ENCODE results near the gene FNBP1L.

Gene FNBP1L

DNA sequence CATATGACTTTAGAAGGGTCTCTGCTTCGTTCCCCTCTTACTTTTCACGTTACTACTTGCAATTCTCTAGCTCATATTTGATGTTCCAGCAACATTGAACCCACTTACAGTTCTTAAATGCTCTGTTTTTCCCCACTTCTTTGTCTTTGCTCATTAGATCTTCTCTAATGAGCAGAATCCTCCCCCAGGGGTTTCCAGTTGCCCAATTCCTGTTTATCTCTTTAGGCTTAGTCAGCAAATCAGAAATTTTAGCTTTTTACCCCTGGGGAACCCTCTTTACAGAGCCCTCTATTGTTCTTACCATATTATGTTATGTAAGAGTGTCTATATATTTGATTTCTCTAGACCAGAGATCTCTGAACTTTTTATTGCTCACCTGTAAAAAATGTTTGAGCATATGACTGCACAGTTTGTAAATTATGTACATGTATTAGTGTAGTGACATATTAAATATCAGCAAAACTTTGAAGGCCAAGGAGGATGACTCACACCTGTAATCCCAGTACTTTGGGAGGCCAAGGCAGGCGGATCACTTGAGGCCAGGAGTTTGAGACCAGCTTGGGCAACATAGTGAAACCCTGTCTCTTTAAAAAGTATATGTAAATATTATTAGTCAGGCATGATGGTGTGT lies 71.4 kb downstream of the FNBP1L start:
- H3K4me3 ChIP-seq (ENCODE audit: low read depth, low read length), result no peak overlapping the region
- ChIA-PET CTCF (interaction anchor here (0.6 to 1.0 kb wide), 2 partner anchors 21 to 33 kb away, joined by 3 read pairs; no protein-coding TSS in a partner anchor), POLR2A (no interaction called here)
- no peak for DNase-seq (ENCODE audit: low read depth, low spot score)
- TF ChIP-seq, protein P1, sequence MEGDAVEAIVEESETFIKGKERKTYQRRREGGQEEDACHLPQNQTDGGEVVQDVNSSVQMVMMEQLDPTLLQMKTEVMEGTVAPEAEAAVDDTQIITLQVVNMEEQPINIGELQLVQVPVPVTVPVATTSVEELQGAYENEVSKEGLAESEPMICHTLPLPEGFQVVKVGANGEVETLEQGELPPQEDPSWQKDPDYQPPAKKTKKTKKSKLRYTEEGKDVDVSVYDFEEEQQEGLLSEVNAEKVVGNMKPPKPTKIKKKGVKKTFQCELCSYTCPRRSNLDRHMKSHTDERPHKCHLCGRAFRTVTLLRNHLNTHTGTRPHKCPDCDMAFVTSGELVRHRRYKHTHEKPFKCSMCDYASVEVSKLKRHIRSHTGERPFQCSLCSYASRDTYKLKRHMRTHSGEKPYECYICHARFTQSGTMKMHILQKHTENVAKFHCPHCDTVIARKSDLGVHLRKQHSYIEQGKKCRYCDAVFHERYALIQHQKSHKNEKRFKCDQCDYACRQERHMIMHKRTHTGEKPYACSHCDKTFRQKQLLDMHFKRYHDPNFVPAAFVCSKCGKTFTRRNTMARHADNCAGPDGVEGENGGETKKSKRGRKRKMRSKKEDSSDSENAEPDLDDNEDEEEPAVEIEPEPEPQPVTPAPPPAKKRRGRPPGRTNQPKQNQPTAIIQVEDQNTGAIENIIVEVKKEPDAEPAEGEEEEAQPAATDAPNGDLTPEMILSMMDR (IDR thresholded peaks at IDR 0.05; ENCODE audit: insufficient read depth, low read length, missing control alignments), result no peak

DNA sequence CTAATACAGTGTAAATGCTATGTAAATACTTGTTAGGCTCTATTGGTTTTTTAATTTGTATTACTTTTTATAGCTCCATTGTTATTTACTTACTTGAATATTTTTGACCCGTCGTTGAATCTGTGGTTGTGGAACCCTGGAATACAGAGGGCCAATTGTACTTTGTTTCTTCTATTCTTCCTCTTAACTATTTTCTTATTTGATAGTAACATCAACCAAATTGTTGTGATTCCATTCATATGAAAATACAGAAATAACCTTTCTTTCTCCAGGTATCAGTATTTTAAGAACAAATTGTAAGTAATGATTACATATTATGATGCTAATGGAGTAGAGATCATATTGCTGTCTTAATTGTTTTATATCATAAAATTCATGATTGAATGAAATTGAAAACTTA lies 73.7 kb downstream of the FNBP1L start:
- TF ChIP-seq, protein P1 (IDR thresholded peaks at IDR 0.05; ENCODE audit: insufficient read depth, low read length, missing control alignments), result no peak
- CTCF ChIA-PET, result interaction anchor here (1.3 kb wide), 1 partner anchor 19 kb away, joined by 3 read pairs; no protein-coding TSS in a partner anchor
- POLR2A ChIA-PET, result no interaction called here
- DNase-seq (ENCODE audit: low read depth, low spot score), result no peak
- no peak overlapping the region for H3K4me3 ChIP-seq (ENCODE audit: low read depth, low read length)

DNA sequence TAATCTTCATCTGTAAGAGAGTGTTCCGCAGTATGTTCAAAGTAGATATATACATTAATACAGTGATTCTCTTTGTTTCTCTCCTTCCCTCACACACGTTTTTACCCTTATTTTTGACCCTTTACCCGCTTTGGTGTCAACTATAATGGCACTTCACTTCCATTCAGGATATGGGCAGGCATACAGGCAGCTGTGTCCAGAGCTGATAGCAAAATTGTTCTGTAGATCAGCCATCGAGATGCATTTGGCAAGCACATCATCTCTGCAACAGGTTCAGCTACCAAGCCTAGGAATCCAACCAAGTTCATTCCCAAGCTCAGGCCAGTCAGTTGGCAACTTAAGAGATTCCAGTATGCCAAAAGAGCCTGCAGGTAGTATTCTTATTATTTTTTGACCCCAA lies 74.8 kb downstream of the FNBP1L start:
- ChIA-PET CTCF (interaction anchor here (0.9 kb wide), 1 partner anchor 11 kb away, joined by 3 read pairs; no protein-coding TSS in a partner anchor), POLR2A (no interaction called here)
- no peak overlapping the region for H3K4me3 ChIP-seq (ENCODE audit: low read depth, low read length)
- no peak for DNase-seq (ENCODE audit: low read depth, low spot score)
- TF ChIP-seq, protein P1 (IDR thresholded peaks at IDR 0.05; ENCODE audit: insufficient read depth, low read length, missing control alignments), result no peak

DNA sequence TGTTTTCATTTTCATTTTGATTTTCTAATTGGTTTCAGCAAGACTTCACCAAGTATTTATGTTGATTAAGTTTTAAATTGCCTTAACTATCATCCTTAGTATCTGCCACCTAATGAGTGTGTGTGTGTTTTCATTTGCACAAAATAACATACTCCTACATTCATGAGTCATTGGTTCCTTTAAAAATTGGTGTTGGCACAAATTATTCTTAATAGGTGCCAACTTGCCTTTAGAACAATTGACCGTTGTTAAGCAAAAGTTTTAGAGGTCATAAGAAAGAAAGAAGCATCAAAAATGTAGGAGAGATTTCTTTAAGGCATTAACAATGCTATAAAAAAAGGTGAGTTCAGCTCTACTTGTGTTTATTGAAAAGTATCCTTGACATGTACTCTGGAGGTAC lies 77.5 kb downstream of the FNBP1L start:
- ChIA-PET CTCF (interaction anchor here (0.6 kb wide), 1 partner anchor 22 kb away, joined by 3 read pairs; no protein-coding TSS in a partner anchor), POLR2A (no interaction called here)
- TF ChIP-seq, protein P1 (IDR thresholded peaks at IDR 0.05; ENCODE audit: insufficient read depth, low read length, missing control alignments), result no peak
- DNase-seq (ENCODE audit: low read depth, low spot score), result no peak
- no peak overlapping the region for H3K4me3 ChIP-seq (ENCODE audit: low read depth, low read length)

DNA sequence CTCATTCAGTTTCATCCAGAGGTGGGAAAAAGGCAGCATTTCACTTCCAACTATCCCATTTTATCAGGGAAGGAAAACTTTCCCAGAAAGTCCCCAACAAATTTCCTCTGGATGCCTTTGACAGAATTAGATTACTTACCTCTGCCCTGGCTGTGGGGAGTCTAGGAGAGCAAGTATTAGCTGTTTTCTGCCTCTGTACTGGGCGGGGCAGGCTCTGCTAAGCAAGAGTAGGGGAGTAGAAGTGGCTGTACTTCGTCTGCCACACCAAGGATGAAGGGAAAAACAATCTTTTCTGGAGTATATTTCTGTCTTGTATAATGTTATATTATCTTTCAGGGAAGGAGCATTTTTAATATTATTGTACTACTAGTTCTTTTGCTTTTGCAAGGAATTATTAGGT lies 78.5 kb downstream of the FNBP1L start:
- no peak overlapping the region for H3K4me3 ChIP-seq (ENCODE audit: low read depth, low read length)
- POLR2A ChIA-PET, result no interaction called here
- CTCF ChIA-PET, result interaction anchor here (1.0 to 1.1 kb wide), 2 partner anchors 9 to 41 kb away, joined by 3 read pairs; no protein-coding TSS in a partner anchor
- TF ChIP-seq, protein P1 (IDR thresholded peaks at IDR 0.05; ENCODE audit: insufficient read depth, low read length, missing control alignments), result no peak
- no peak for DNase-seq (ENCODE audit: low read depth, low spot score)

DNA sequence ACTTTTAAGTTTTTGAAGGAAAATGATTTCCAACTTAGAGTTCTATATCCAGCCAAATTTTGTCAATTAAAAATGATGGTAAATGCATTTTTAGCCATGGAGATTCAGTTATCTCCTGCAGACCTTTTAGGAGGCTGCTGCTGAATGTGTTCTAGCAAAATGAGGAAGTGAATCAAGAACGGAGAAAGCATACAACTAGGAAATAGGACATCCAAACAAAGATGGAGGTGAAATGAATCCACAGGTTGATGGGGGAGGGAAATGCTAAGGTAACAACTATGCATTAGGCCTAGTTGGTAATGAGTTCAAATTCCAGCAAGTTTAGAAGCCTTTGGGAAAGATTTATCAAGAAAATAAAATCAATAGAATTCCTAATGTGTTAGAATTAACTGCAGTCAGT lies 80.5 kb downstream of the FNBP1L start:
- POLR2A ChIA-PET, result no interaction called here
- no peak for DNase-seq (ENCODE audit: low read depth, low spot score)
- H3K4me3 ChIP-seq (ENCODE audit: low read depth, low read length), result no peak overlapping the region
- TF ChIP-seq, protein P1 (IDR thresholded peaks at IDR 0.05; ENCODE audit: insufficient read depth, low read length, missing control alignments), result no peak
- CTCF ChIA-PET, result no interaction called here
